Measurements from ENCODE around the gene COMMD6. TPM values are rescaled to one million over a fixed set of nuclear protein-coding genes. Genes with fewer than 3 reads are reported as not detected.

The COMMD6 gene
- total and polyA plus RNA-seq, 2 of the 4 experiments (the other 2 are of a cell fraction): 63.5 to 144 TPM

GRCh38 chr13:75521956-75522355, 15.7 kb downstream of the COMMD6 start:
- POLR2A ChIA-PET (ENCODE audit: unreplicated experiment): no interaction called here
- no peak overlapping the region for H3K56ac ChIP-seq (ENCODE audit: extremely low read depth, insufficient read depth, low read length)
- H4K20me1 ChIP-seq (ENCODE audit: insufficient read depth, low read length): no peaks in the 10 kb centered on the region
- H3K9me1 ChIP-seq (ENCODE audit: insufficient read depth, low read length): no peaks in the 10 kb centered on the region
- H3K27ac ChIP-seq (ENCODE audit: insufficient read depth, low read length): no peak overlapping the region
- H2AK9ac ChIP-seq (replicated peaks; ENCODE audit: low read depth, low read length, poor library complexity): no peak overlapping the region
- H4K91ac ChIP-seq (ENCODE audit: insufficient read depth, low read depth, low read length): no peak overlapping the region
- no peaks in the 10 kb centered on the region; the same call in 1 of the 2 replicates for H3K36me3 ChIP-seq (ENCODE audit: control insufficient read depth, insufficient read depth, low read length)
- no TSS peak for BruUV-seq (replicated peaks)
- H3K18ac ChIP-seq (ENCODE audit: low read depth, low read length): no peak overlapping the region
- CTCF ChIA-PET: no interaction called here
- H3K4ac ChIP-seq (ENCODE audit: low read depth, low read length): no peak overlapping the region
- in situ Hi-C loops (cut with MboI; ENCODE audit: low sequenced_read_pairs) (no loop called here), dilution Hi-C loops (cut with HindIII; ENCODE audit: low sequenced_read_pairs, unreplicated experiment) (no loop called here), intact Hi-C loops (cut with micrococcal nuclease) (no loop called here)
- no peak overlapping the region for H2AK5ac ChIP-seq (ENCODE audit: low read depth, low read length)
- H3K9me3 ChIP-seq (ENCODE audit: control insufficient read depth, insufficient read depth, low read length): peaks cover 2% of the 10 kb centered on the region; the same call in 1 of the 2 replicates
- no peak for ATAC-seq (ENCODE audit: low read depth)
- no peak overlapping the region for H2AFZ ChIP-seq (replicated peaks; ENCODE audit: low read length, poor library complexity)
- no peak overlapping the region for H3K4me2 ChIP-seq (ENCODE audit: low read depth, low read length)
- H3K23ac ChIP-seq (ENCODE audit: low read depth, low read length): no peak overlapping the region
- no peaks in the 10 kb centered on the region for H3K4me1 ChIP-seq (ENCODE audit: control insufficient read depth, insufficient read depth, low read length)
- H4K5ac ChIP-seq (ENCODE audit: low read depth, low read length): no peak overlapping the region
- H2BK120ac ChIP-seq (ENCODE audit: low read depth, low read length): no peak overlapping the region
- no peak overlapping the region for H3K4me3 ChIP-seq (ENCODE audit: insufficient read depth, low read depth, low read length)
- no peak overlapping the region for H3K9ac ChIP-seq (ENCODE audit: low read depth, low read length)
- no peak overlapping the region for H3K14ac ChIP-seq (replicated peaks; ENCODE audit: low read depth, low read length)
- DNase-seq: no peak
- no peak overlapping the region for H2BK5ac ChIP-seq (ENCODE audit: low read depth, low read length, poor library complexity, severe bottlenecking)
- no peak overlapping the region for H2BK20ac ChIP-seq (ENCODE audit: low read depth, low read length)
- no peaks in the 10 kb centered on the region for H3K79me1 ChIP-seq (ENCODE audit: low read depth in 1 of 2, low read length in 2 of 2)
- H3K27me3 ChIP-seq (ENCODE audit: control insufficient read depth, insufficient read depth, low read length): no peaks in the 10 kb centered on the region
- no peak overlapping the region for H4K8ac ChIP-seq (ENCODE audit: low read depth in 2 of 2, low read length in 2 of 2)
- WGBS, 2 experiments (ENCODE audit: extremely low coverage in 2 of 2, insufficient read length in 1 of 2): no CpG with 5 or more reads among the region's 3 CpGs
- H2BK15ac ChIP-seq (ENCODE audit: low read depth, low read length): no peak overlapping the region
- no peak for TF ChIP-seq NFE2L2 (IDR thresholded peaks at IDR 0.05; ENCODE audit: low read depth, low read length)
- no peak for TF ChIP-seq ELK1 (IDR thresholded peaks at IDR 0.05; ENCODE audit: borderline replicate concordance, low read depth, low read length)
- no peak for TF ChIP-seq MXI1 (IDR thresholded peaks at IDR 0.05; ENCODE audit: borderline replicate concordance, low read depth, low read length)

Measured in IMR-90 (cell line).